Measurements from ENCODE around the gene PCDH9.

The PCDH9 gene

GRCh38 chr13:66969291-66969690 lies 260.8 kb downstream of the PCDH9 start:
- no peak overlapping the region for H3K9ac ChIP-seq (ENCODE audit: low read length)
- H2AFZ ChIP-seq (ENCODE audit: low read depth, low read length), result no peak overlapping the region
- no peaks in the 10 kb centered on the region for H4K20me1 ChIP-seq (ENCODE audit: insufficient read depth, low read length)
- H3K27ac ChIP-seq (ENCODE audit: low read length), result no peak overlapping the region
- no peaks in the 10 kb centered on the region for H3K79me2 ChIP-seq (ENCODE audit: low read length)
- no peaks in the 10 kb centered on the region for H3K4me1 ChIP-seq (ENCODE audit: low read length)
- H3K4me2 ChIP-seq (ENCODE audit: low read length), result no peak overlapping the region
- TF ChIP-seq EZH2phosphoT487 (IDR thresholded peaks at IDR 0.05; ENCODE audit: low read depth) (no peak), CTCF (IDR thresholded peaks at IDR 0.05; ENCODE audit: low read depth, low read length) (no peak)
- H3K4me3 ChIP-seq (ENCODE audit: low read length), result no peak overlapping the region
- no peaks in the 10 kb centered on the region for H3K36me3 ChIP-seq (replicated peaks; ENCODE audit: low read depth, low read length)
- no peaks in the 10 kb centered on the region for H3K27me3 ChIP-seq (ENCODE audit: low read depth, low read length)
- no peaks in the 10 kb centered on the region for H3K9me3 ChIP-seq (ENCODE audit: insufficient read depth, low read length)

GRCh38 chr13:66967811-66968597 lies 262.1 kb downstream of the PCDH9 start:
- no peaks in the 10 kb centered on the region for H3K79me2 ChIP-seq (ENCODE audit: low read length)
- H4K20me1 ChIP-seq (ENCODE audit: insufficient read depth, low read length), result no peaks in the 10 kb centered on the region
- H3K4me1 ChIP-seq (ENCODE audit: low read length), result no peaks in the 10 kb centered on the region
- H3K36me3 ChIP-seq (replicated peaks; ENCODE audit: low read depth, low read length), result no peaks in the 10 kb centered on the region
- no peak overlapping the region for H3K9ac ChIP-seq (ENCODE audit: low read length)
- H3K27ac ChIP-seq (ENCODE audit: low read length), result no peak overlapping the region
- TF ChIP-seq EZH2phosphoT487 (IDR thresholded peaks at IDR 0.05; ENCODE audit: low read depth), result no peak
- TF ChIP-seq CTCF (IDR thresholded peaks at IDR 0.05; ENCODE audit: low read depth, low read length), result no peak
- no peak overlapping the region for H3K4me3 ChIP-seq (ENCODE audit: low read length)
- no peak overlapping the region for H2AFZ ChIP-seq (ENCODE audit: low read depth, low read length)
- H3K4me2 ChIP-seq (ENCODE audit: low read length), result no peak overlapping the region
- no peaks in the 10 kb centered on the region for H3K9me3 ChIP-seq (ENCODE audit: insufficient read depth, low read length)
- H3K27me3 ChIP-seq (ENCODE audit: low read depth, low read length), result no peaks in the 10 kb centered on the region

- Histone ChIP-seq H3K4me3 (ENCODE audit: low read length) (no peak overlapping the region), H3K9ac (ENCODE audit: low read length) (no peak overlapping the region), H2AFZ (ENCODE audit: low read depth, low read length) (no peak overlapping the region), H3K4me1 (ENCODE audit: low read length) (no peaks in the 10 kb centered on the region), H3K4me2 (ENCODE audit: low read length) (no peak overlapping the region), H4K20me1 (ENCODE audit: insufficient read depth, low read length) (no peaks in the 10 kb centered on the region), H3K79me2 (ENCODE audit: low read length) (no peaks in the 10 kb centered on the region), H3K36me3 (replicated peaks; ENCODE audit: low read depth, low read length) (no peaks in the 10 kb centered on the region), H3K9me3 (ENCODE audit: insufficient read depth, low read length) (no peaks in the 10 kb centered on the region), H3K27ac (ENCODE audit: low read length) (no peak overlapping the region), H3K27me3 (ENCODE audit: low read depth, low read length) (no peaks in the 10 kb centered on the region)
- TF ChIP-seq EZH2phosphoT487 (IDR thresholded peaks at IDR 0.05; ENCODE audit: low read depth) (no peak), CTCF (IDR thresholded peaks at IDR 0.05; ENCODE audit: low read depth, low read length) (no peak)
Observed at GRCh38 chr13:66965181-66965580, 265.0 kb downstream of the PCDH9 start.

GRCh38 chr13:66962953-66963352 lies 267.2 kb downstream of the PCDH9 start:
- Histone ChIP-seq H3K9me3 (ENCODE audit: insufficient read depth, low read length) (no peaks in the 10 kb centered on the region), H3K9ac (ENCODE audit: low read length) (no peak overlapping the region), H3K27ac (ENCODE audit: low read length) (no peak overlapping the region), H3K79me2 (ENCODE audit: low read length) (no peaks in the 10 kb centered on the region), H3K4me2 (ENCODE audit: low read length) (no peak overlapping the region), H3K36me3 (replicated peaks; ENCODE audit: low read depth, low read length) (no peaks in the 10 kb centered on the region), H4K20me1 (ENCODE audit: insufficient read depth, low read length) (no peaks in the 10 kb centered on the region), H3K27me3 (ENCODE audit: low read depth, low read length) (no peaks in the 10 kb centered on the region), H2AFZ (ENCODE audit: low read depth, low read length) (no peak overlapping the region), H3K4me1 (ENCODE audit: low read length) (peaks cover 11% of the 10 kb centered on the region), H3K4me3 (ENCODE audit: low read length) (no peak overlapping the region)
- TF ChIP-seq EZH2phosphoT487 (IDR thresholded peaks at IDR 0.05; ENCODE audit: low read depth) (no peak), CTCF (IDR thresholded peaks at IDR 0.05; ENCODE audit: low read depth, low read length) (no peak)

Measured in OCI-LY3 (cell line).